ENCODE results near the gene PRDM16.

DNA sequence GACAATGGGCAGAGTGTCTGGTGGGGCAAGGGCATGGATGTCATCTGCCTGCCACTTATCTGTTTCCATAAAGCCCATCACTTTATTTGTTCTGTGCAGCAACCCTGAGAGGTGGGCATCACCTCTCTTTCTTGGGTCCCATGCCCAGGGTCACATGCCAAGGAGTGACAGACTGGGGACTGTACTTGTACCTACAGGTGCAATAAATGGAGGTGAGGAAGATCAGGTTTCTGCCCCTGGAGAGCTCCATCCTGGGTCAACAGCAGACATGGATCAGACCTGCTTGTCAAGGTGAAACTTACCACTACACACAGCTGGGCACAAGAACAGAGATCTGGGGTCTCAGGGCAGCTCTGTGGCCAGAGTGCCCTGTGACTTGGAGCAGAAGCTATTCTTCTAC, 18.4 kb upstream of the PRDM16 start:
- TF ChIP-seq EP300 (IDR thresholded peaks at IDR 0.05; ENCODE audit: low read depth) (no peak), POLR2AphosphoS5 (IDR thresholded peaks at IDR 0.05) (no peak), POLR2A (IDR thresholded peaks at IDR 0.05) (no peak)
- TF ChIP-seq, protein P1, sequence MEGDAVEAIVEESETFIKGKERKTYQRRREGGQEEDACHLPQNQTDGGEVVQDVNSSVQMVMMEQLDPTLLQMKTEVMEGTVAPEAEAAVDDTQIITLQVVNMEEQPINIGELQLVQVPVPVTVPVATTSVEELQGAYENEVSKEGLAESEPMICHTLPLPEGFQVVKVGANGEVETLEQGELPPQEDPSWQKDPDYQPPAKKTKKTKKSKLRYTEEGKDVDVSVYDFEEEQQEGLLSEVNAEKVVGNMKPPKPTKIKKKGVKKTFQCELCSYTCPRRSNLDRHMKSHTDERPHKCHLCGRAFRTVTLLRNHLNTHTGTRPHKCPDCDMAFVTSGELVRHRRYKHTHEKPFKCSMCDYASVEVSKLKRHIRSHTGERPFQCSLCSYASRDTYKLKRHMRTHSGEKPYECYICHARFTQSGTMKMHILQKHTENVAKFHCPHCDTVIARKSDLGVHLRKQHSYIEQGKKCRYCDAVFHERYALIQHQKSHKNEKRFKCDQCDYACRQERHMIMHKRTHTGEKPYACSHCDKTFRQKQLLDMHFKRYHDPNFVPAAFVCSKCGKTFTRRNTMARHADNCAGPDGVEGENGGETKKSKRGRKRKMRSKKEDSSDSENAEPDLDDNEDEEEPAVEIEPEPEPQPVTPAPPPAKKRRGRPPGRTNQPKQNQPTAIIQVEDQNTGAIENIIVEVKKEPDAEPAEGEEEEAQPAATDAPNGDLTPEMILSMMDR (IDR thresholded peaks at IDR 0.05), result no peak
